H1 (cell line): ENCODE measurements around the gene DDI2. TPM values are rescaled to one million over a fixed set of nuclear protein-coding genes. Genes with fewer than 3 reads are reported as not detected.

Experiments
- CTCF ChIA-PET: fragments of 300-600 bp; sonication (Branson Sonifier 250); formaldehyde crosslinking; loops from one replicate; lab custom pipeline; 2021; ENCODE audit not compliant: partially characterized antibody; lab: Charles Lee
- POLR2A ChIA-PET: fragments of 300-600 bp; sonication (Branson Sonifier 250); formaldehyde crosslinking; loops from one replicate; lab custom pipeline; 2021; ENCODE audit warnings: inconsistent platforms; ENCODE audit not compliant: partially characterized antibody; lab: Charles Lee
- DNase-seq, 2 experiments: peaks; one replicate each; pipeline versions ENCODE4 v3.0.0 to v3.0.0-alpha.2; 2010 to 2022; ENCODE audit warnings: low spot score in 2 of 2, low read depth in 1 of 2, mixed read lengths in 1 of 2
- FAIRE-seq: peaks from 2 replicates; lab custom pipeline; 2011; peaks lifted over from hg19 to GRCh38; lab: Jason Lieb, UNC
- H2AFZ ChIP-seq: 2 replicates; pipeline ENCODE4 v1.8.1; 2012; ENCODE audit warnings: low read length, inconsistent platforms
- H2AK5ac ChIP-seq: 2 replicates; pipeline ENCODE4 v1.6.1; 2013; ENCODE audit warnings: low read depth, low read length
- H2BK120ac ChIP-seq: replicated peaks from 2 replicates; pipeline ENCODE3; 2013; ENCODE audit warnings: low read depth, low read length, inconsistent platforms
- H2BK12ac ChIP-seq: 2 replicates; pipeline ENCODE4 v1.6.1; 2013; ENCODE audit warnings: low read depth, low read length
- H2BK15ac ChIP-seq: 2 replicates; pipeline ENCODE4 v1.6.1; 2013; ENCODE audit warnings: low read length
- H2BK20ac ChIP-seq: 2 replicates; pipeline ENCODE4 v1.6.1; 2013; ENCODE audit warnings: low read length
- H2BK5ac ChIP-seq: 2 replicates; pipeline ENCODE4 v1.6.1; 2013; ENCODE audit warnings: low read depth, low read length
- H3K14ac ChIP-seq: 2 replicates; pipeline ENCODE4 v1.6.1; 2013; ENCODE audit warnings: inconsistent platforms; ENCODE audit not compliant: insufficient read length
- H3K18ac ChIP-seq: 2 replicates; pipeline ENCODE4 v1.6.1; 2013; ENCODE audit warnings: low read length; ENCODE audit errors: extremely low read depth
- H3K23ac ChIP-seq: 2 replicates; pipeline ENCODE4 v1.6.1; 2013; ENCODE audit warnings: inconsistent platforms; ENCODE audit not compliant: insufficient read length
- H3K23me2 ChIP-seq: 2 replicates; pipeline ENCODE4 v1.6.1; 2013; ENCODE audit warnings: low read depth, low read length
- H3K27ac ChIP-seq: 2 replicates; pipeline ENCODE4 v1.6.1; 2011; ENCODE audit warnings: low read depth, low read length, inconsistent platforms
- H3K27me3 ChIP-seq, 4 experiments: replicated peaks in 1 of 4; 1 replicate in 1 of 4; 2 replicates in 3 of 4; pipeline versions ENCODE4 v1.6.1 to v1.8.1; 2011 to 2013; ENCODE audit warnings: low read length in 3 of 4, mild to moderate bottlenecking in 3 of 4, inconsistent platforms in 2 of 4, mixed read lengths in 2 of 4, moderate library complexity in 1 of 4; ENCODE audit not compliant: control insufficient read depth in 3 of 4, insufficient read depth in 3 of 4; ENCODE audit errors: extremely low read depth in 1 of 4
- H3K36me3 ChIP-seq, 4 experiments: 2 replicates each; pipeline versions ENCODE4 v1.6.1 to v1.8.1; 2011 to 2013; ENCODE audit warnings: mild to moderate bottlenecking in 4 of 4, low read length in 3 of 4, moderate library complexity in 2 of 4, control low read depth in 1 of 4, inconsistent platforms in 1 of 4; ENCODE audit not compliant: insufficient read depth in 4 of 4, control insufficient read depth in 2 of 4
- H3K4ac ChIP-seq: replicated peaks from 2 replicates; pipeline ENCODE3; 2013; ENCODE audit warnings: low read length, low read depth, mixed read lengths, inconsistent platforms; ENCODE audit not compliant: insufficient read length
- H3K4me1 ChIP-seq, 4 experiments: replicated peaks in 1 of 4; 1 replicate in 1 of 4; 2 replicates in 3 of 4; pipeline versions ENCODE4 v1.6.1 to v1.8.1; 2011 to 2013; ENCODE audit warnings: low read length in 3 of 4, inconsistent platforms in 2 of 4, mixed read lengths in 1 of 4; ENCODE audit not compliant: insufficient read depth in 4 of 4, control insufficient read depth in 3 of 4
- H3K4me2 ChIP-seq, 2 experiments: 2 replicates each; pipeline versions ENCODE4 v1.6.1 to v1.8.1; 2011 to 2013; ENCODE audit warnings: low read depth in 2 of 2, low read length in 2 of 2, control low read depth in 1 of 2, inconsistent platforms in 1 of 2, mild to moderate bottlenecking in 1 of 2; ENCODE audit not compliant: insufficient read depth in 1 of 2
- H3K4me3 ChIP-seq, 4 experiments: fragments of 200-600, 300-600 bp in 1 of 4; sonication (generic), shearing (Covaris generic), sonication (Bioruptor Twin) in 1 of 4; 2 replicates each; pipeline versions ENCODE4 v1.5.1 to v1.8.1; 2011 to 2016; ENCODE audit warnings: low read length in 4 of 4, low read depth in 3 of 4, control low read depth in 2 of 4, inconsistent platforms in 2 of 4, mild to moderate bottlenecking in 2 of 4, mixed read lengths in 1 of 4, moderate library complexity in 1 of 4; ENCODE audit not compliant: insufficient read depth in 2 of 4; ENCODE audit errors: extremely low read depth in 1 of 4
- H3K56ac ChIP-seq: replicated peaks from 2 replicates; pipeline ENCODE3; 2013; ENCODE audit warnings: low read depth, mild to moderate bottlenecking, mixed read lengths, low read length, inconsistent platforms; ENCODE audit not compliant: insufficient read length
- H3K79me1 ChIP-seq: 2 replicates; pipeline ENCODE4 v1.6.1; 2013; ENCODE audit warnings: low read depth, low read length, control low read depth
- H3K79me2 ChIP-seq, 2 experiments: 2 replicates each; pipeline versions ENCODE4 v1.6.1 to v1.8.1; 2012 to 2013; ENCODE audit warnings: low read length in 2 of 2, mild to moderate bottlenecking in 2 of 2, inconsistent platforms in 1 of 2; ENCODE audit not compliant: insufficient read depth in 2 of 2, control insufficient read depth in 1 of 2
- H3K9ac ChIP-seq, 4 experiments: replicated peaks in 1 of 4; 1 replicate in 1 of 4; 2 replicates in 3 of 4; pipeline versions ENCODE4 v1.6.1 to v1.8.1; 2011 to 2013; ENCODE audit warnings: low read depth in 3 of 4, low read length in 3 of 4, control low read depth in 2 of 4, mild to moderate bottlenecking in 2 of 4, moderate library complexity in 2 of 4, inconsistent platforms in 1 of 4; ENCODE audit errors: extremely low read depth in 1 of 4
- H3K9me3 ChIP-seq, 2 experiments: 2 replicates each; pipeline versions ENCODE4 v1.6.1 to v1.8.1; 2012 to 2013; ENCODE audit warnings: mild to moderate bottlenecking in 2 of 2, moderate library complexity in 2 of 2, control low read depth in 1 of 2, inconsistent platforms in 1 of 2, low read depth in 1 of 2, low read length in 1 of 2, mixed read lengths in 1 of 2; ENCODE audit not compliant: insufficient read depth in 2 of 2
- H4K20me1 ChIP-seq, 2 experiments: replicated peaks in 1 of 2; 2 replicates each; pipeline versions ENCODE3 to v1.8.1; 2011 to 2013; ENCODE audit warnings: inconsistent platforms in 2 of 2, low read length in 2 of 2, mild to moderate bottlenecking in 1 of 2; ENCODE audit not compliant: insufficient read depth in 2 of 2, control insufficient read depth in 1 of 2
- H4K5ac ChIP-seq: 2 replicates; pipeline ENCODE4 v1.6.1; 2013; ENCODE audit warnings: low read length, low read depth, mixed read lengths, inconsistent platforms; ENCODE audit not compliant: insufficient read length
- H4K8ac ChIP-seq: 2 replicates; pipeline ENCODE4 v1.8.0; 2013; ENCODE audit warnings: mild to moderate bottlenecking, moderate library complexity, low read length, inconsistent platforms; ENCODE audit not compliant: insufficient read depth; ENCODE audit errors: extremely low read depth
- H4K91ac ChIP-seq: replicated peaks from 2 replicates; pipeline ENCODE3; 2013; ENCODE audit warnings: low read length, mixed read lengths, inconsistent platforms; ENCODE audit not compliant: insufficient read length
- ASH2L ChIP-seq: fragments of 200-600, 300-600 bp; sonication (generic); IDR thresholded peaks from one replicate; pipeline ENCODE4 v1.7.1; 2017; ENCODE audit warnings: low read length
- BACH1 ChIP-seq: IDR thresholded peaks from 2 replicates; pipeline ENCODE4 v1.6.1; 2012; ENCODE audit warnings: low read length, improper control_type of control experiment
- CHD1 ChIP-seq: IDR thresholded peaks from 2 replicates; pipeline ENCODE4 v1.6.1; 2012; ENCODE audit warnings: low read depth, low read length, improper control_type of control experiment
- EGR1 ChIP-seq: IDR thresholded peaks from 2 replicates; pipeline ENCODE4 v1.6.1; 2011; ENCODE audit warnings: low read depth, low read length, borderline replicate concordance
- HDAC2 ChIP-seq, 2 experiments: fragments of 300-600 bp in 1 of 2; sonication (generic) in 1 of 2; IDR thresholded peaks; 2 replicates each; pipeline ENCODE4 v1.6.1; 2011 to 2012; ENCODE audit warnings: low read depth in 2 of 2, low read length in 2 of 2, mild to moderate bottlenecking in 2 of 2, moderate library complexity in 2 of 2, borderline replicate concordance in 1 of 2, inconsistent platforms in 1 of 2
- HDAC6 ChIP-seq: IDR thresholded peaks from one replicate; pipeline ENCODE4 v1.7.1; 2012; ENCODE audit warnings: low read depth, mild to moderate bottlenecking, inconsistent platforms, low read length, moderate library complexity
- POLR2A ChIP-seq, 2 experiments: IDR thresholded peaks; 1 replicate in 1 of 2; 2 replicates in 1 of 2; pipeline ENCODE4 v1.6.1; 2011; ENCODE audit warnings: low read depth in 2 of 2, low read length in 2 of 2, mild to moderate bottlenecking in 2 of 2; ENCODE audit errors: control extremely low read depth in 1 of 2
- POLR2AphosphoS5 ChIP-seq: IDR thresholded peaks from 2 replicates; pipeline ENCODE4 v1.6.1; 2011; ENCODE audit warnings: low read depth, low read length
- WGBS, 2 experiments: shearing (Covaris generic) in 1 of 2; methylation state at CpG; one replicate each; pipeline versions ENCODE4 v1.1.6 to v1.1.7; 2013 to 2015; ENCODE audit warnings: low lambda C conversion rate in 2 of 2, mixed read lengths in 2 of 2, inconsistent platforms in 1 of 2, low coverage in 1 of 2, missing lambda C conversion rate in 1 of 2; ENCODE audit not compliant: insufficient replicate concordance in 2 of 2, insufficient coverage in 1 of 2, insufficient read length in 1 of 2; ENCODE audit errors: extremely low coverage in 1 of 2, missing lambda C conversion rate in 1 of 2; 5-methylcytosine and 5-hydroxymethylcytosine counted together
- polyA plus RNA-seq, 7 experiments: library from polyadenylated mRNA; depleted of rRNA in 3 of 7; stranded (reverse) in 5 of 7; unstranded in 2 of 7; fragments of >200 nt in 5 of 7; fragments of 200-250 nt in 2 of 7; gene quantifications; 1 replicate in 5 of 7; 2 replicates in 1 of 7; 4 replicates in 1 of 7; pipeline versions ENCODE4 v1.2.1 to v1.2.3, GENCODE V29; 2011 to 2013; ENCODE audit warnings: missing spikeins in 2 of 7, mixed read lengths in 2 of 7
- total RNA-seq: library from RNA; stranded (reverse); fragmentation: NEBNext Ultra II Directional; extraction: Animal tissue kit (Norgen Biotek cat#: 25700); gene quantifications from 2 replicates; pipeline ENCODE4 v1.2.1, GENCODE V29; 2021
- TF ChIP-seq, protein P1 (sequence below): IDR thresholded peaks from 2 replicates; pipeline ENCODE4 v1.6.1; 2012; ENCODE audit warnings: inconsistent platforms
- TF ChIP-seq, protein P2 (sequence below): IDR thresholded peaks from 2 replicates; pipeline ENCODE4 v1.6.1; 2011; ENCODE audit warnings: low read depth, mild to moderate bottlenecking, low read length; ENCODE audit not compliant: insufficient read depth

Gene DDI2
- total and polyA plus RNA-seq, 2 of the 8 experiments (the other 6 are each of a cell fraction or from before 2014, with no cell fraction given) = 7.7 to 38.3 TPM

- ChIA-PET CTCF (interaction anchor here (0.6 to 4.1 kb wide), 2 partner anchors 10 to 268 kb away, joined by 3 to 19 read pairs; no protein-coding TSS in a partner anchor), POLR2A (interaction anchor here (0.6 to 2.1 kb wide), 13 partner anchors 8 to 321 kb away, joined by 3 to 12 read pairs (median 4); no protein-coding TSS in a partner anchor)
- Histone ChIP-seq H4K91ac (peak within 1 kb of the TSS; percentile 65), H3K14ac (no peak within 1 kb of the TSS), H2BK5ac (0 out of 2 replicates have a peak within 1 kb of the TSS, but pooled peaks have one; percentile 35), H3K27me3 (no peaks in the 10 kb centered on the region), H2BK15ac (no peak within 1 kb of the TSS; the same call in 1 of the 2 replicates), H3K27ac (peak within 1 kb of the TSS; percentile 20; the same call in 1 of the 2 replicates), H2AK5ac (no peak within 1 kb of the TSS), H3K56ac (peak within 1 kb of the TSS; percentile 30), H3K4ac (peak within 1 kb of the TSS; percentile 69), H4K20me1 (peaks cover 0 to 2% of the 10 kb centered on the region in 2 experiments), H3K23ac (no peak within 1 kb of the TSS), H3K79me1 (no peaks in the 10 kb centered on the region), H2AFZ (peak within 1 kb of the TSS; percentile 19; the same call in 1 of the 2 replicates), H3K23me2 (peaks cover 2% of the 10 kb centered on the region; the same call in 1 of the 2 replicates), H3K36me3 (no peaks in the 10 kb centered on the region), H3K79me2 (no peaks in the 10 kb centered on the region), H3K9ac (peak within 1 kb of the TSS in 3 of 4 experiments; percentile 69 to 76 (median 71); a peak in 5 of 7 replicates), H4K5ac (peak within 1 kb of the TSS; percentile 0), H4K8ac (peak within 1 kb of the TSS; percentile 98), H2BK20ac (no peak within 1 kb of the TSS), H2BK12ac (no peak within 1 kb of the TSS), H2BK120ac (peak within 1 kb of the TSS; percentile 43), H3K4me2 (peak within 1 kb of the TSS; percentile 17 to 71), H3K9me3 (no peaks in the 10 kb centered on the region), H3K18ac (peak within 1 kb of the TSS; percentile 71; the same call in 1 of the 2 replicates), H3K4me3 (peak within 1 kb of the TSS; percentile 32 to 67 (median 52)), H3K4me1 (no peaks in the 10 kb centered on the region)
- 6% methylated on average over 61 of the region's 68 CpGs; no CpG with 5 or more reads in 1 of the 2 experiments for WGBS, 2 experiments
- FAIRE-seq = no peak
- DNase-seq = peak; percentile 76 to 89
- TF ChIP-seq ASH2L (peak; percentile 87), HDAC6 (no peak), POLR2A (IDR thresholded peaks at IDR 0.05; ENCODE audit: control extremely low read depth in 1 of 2, low read depth in 2 of 2, low read length in 2 of 2) (peak; percentile 63 to 75), HDAC2 (IDR thresholded peaks at IDR 0.05; ENCODE audit: borderline replicate concordance in 1 of 2, low read depth in 2 of 2, low read length in 2 of 2) (no peak), CHD1 (no peak), EGR1 (peak; percentile 3; the same call in 1 of the 2 replicates), BACH1 (no peak), POLR2AphosphoS5 (peak; percentile 62)
- TF ChIP-seq, protein P1, sequence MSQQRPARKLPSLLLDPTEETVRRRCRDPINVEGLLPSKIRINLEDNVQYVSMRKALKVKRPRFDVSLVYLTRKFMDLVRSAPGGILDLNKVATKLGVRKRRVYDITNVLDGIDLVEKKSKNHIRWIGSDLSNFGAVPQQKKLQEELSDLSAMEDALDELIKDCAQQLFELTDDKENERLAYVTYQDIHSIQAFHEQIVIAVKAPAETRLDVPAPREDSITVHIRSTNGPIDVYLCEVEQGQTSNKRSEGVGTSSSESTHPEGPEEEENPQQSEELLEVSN = peak; percentile 58
- TF ChIP-seq, protein P2, sequence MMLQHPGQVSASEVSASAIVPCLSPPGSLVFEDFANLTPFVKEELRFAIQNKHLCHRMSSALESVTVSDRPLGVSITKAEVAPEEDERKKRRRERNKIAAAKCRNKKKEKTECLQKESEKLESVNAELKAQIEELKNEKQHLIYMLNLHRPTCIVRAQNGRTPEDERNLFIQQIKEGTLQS = no peak
Measured at GRCh38 chr1:15584489-15585363, 32.5 kb upstream of the DDI2 start, which contains the start of gene AGMAT. AGMAT (minus strand) TSS chr1:15585051; CDS start chr1:15584967, 84 bp downstream.
